Uterus (tissue), 4 donors: ENCODE measurements around the gene DHRS1. TPM values are rescaled to one million over a fixed set of nuclear protein-coding genes. Genes with fewer than 3 reads are reported as not detected.

Source experiments
- DNase-seq, 2 donors: peaks; one replicate each; pipeline ENCODE4 v3.0.0-alpha.2; 2019 to 2020
- H3K27ac ChIP-seq, 2 donors: fragments of 200-600 bp; sonication (generic); 1 replicate in 1 of 2; 2 replicates in 1 of 2; pipeline ENCODE4 v1.5.1; 2016 to 2018
- H3K27me3 ChIP-seq, 2 donors: fragments of 200-600 bp; sonication (generic); one replicate each; pipeline ENCODE4 v1.5.1; 2018 to 2019; ENCODE audit warnings: control low read depth in 1 of 2
- H3K36me3 ChIP-seq, 2 donors: fragments of 200-600 bp; sonication (generic); one replicate each; pipeline ENCODE4 v1.5.1; 2019; ENCODE audit warnings: control low read depth in 1 of 2
- H3K4me1 ChIP-seq, 2 donors: fragments of 200-600 bp; sonication (generic); one replicate each; pipeline ENCODE4 v1.5.1; 2018 to 2019; ENCODE audit warnings: control low read depth in 1 of 2
- H3K4me3 ChIP-seq, 2 donors: fragments of 200-600 bp; sonication (generic); 1 replicate in 1 of 2; 2 replicates in 1 of 2; pipeline ENCODE4 v1.5.1; 2018 to 2019; ENCODE audit warnings: mild to moderate bottlenecking in 1 of 2
- H3K9me3 ChIP-seq, 2 donors: fragments of 200-600 bp; sonication (generic); one replicate each; pipeline ENCODE4 v1.5.1; 2019; ENCODE audit warnings: control low read depth in 1 of 2
- CTCF ChIP-seq, 4 experiments: fragments of 200-600 bp in 2 of 4; fragments of 450-650 bp in 2 of 4; sonication (generic) in 2 of 4; IDR thresholded peaks; one replicate each; pipeline ENCODE4 v1.5.1; 2016 to 2019; ENCODE audit warnings: antibody characterized with exemption in 4 of 4, mild to moderate bottlenecking in 2 of 4, moderate library complexity in 1 of 4
- POLR2A ChIP-seq, 2 donors: fragments of 450-650 bp; IDR thresholded peaks; one replicate each; pipeline ENCODE4 v1.6.1; 2016; ENCODE audit warnings: antibody characterized with exemption in 2 of 2, mild to moderate bottlenecking in 1 of 2, moderate library complexity in 1 of 2
- intact Hi-C: fragments of 100-400 bp; cut with DNase I; formaldehyde crosslinking; loops from one replicate; pipeline ENCODE4 v1.15.1; 2023; ENCODE audit warnings: low total_unique reads
- total RNA-seq, 4 donors: library from RNA; depleted of rRNA in 3 of 4; stranded (reverse); fragments of >200 nt in 3 of 4; gene quantifications; one replicate each; pipeline versions ENCODE4 v1.1.0 to v1.2.4, GENCODE V29; 2014 to 2023
- donor health status: DM: yes; HTN: yes; CAD: no.

DHRS1 gene
- total RNA-seq, 4 donors from 2014 or later = 17.0 to 52.4 (median 37.7) TPM

- H3K27ac ChIP-seq = no peak overlapping the region
- TF ChIP-seq POLR2A (IDR thresholded peaks at IDR 0.05) (no peak), CTCF (IDR thresholded peaks at IDR 0.05) (no peak)
- H3K4me3 ChIP-seq = no peak overlapping the region
- intact Hi-C loops = no loop called here
- DNase-seq = no peak
- no peaks in the 10 kb centered on the region for H3K9me3 ChIP-seq
- no peaks in the 10 kb centered on the region for H3K4me1 ChIP-seq
- no peaks in the 10 kb centered on the region for H3K27me3 ChIP-seq
- no peaks in the 10 kb centered on the region for H3K36me3 ChIP-seq
These were observed 35.3 kb downstream of the DHRS1 start for GRCh38 chr14:24264298-24264697.

- H3K36me3 ChIP-seq = no peaks in the 10 kb centered on the region
- H3K4me3 ChIP-seq = no peak overlapping the region
- H3K27me3 ChIP-seq = no peaks in the 10 kb centered on the region
- H3K9me3 ChIP-seq = no peaks in the 10 kb centered on the region
- no peak overlapping the region for H3K27ac ChIP-seq
- no peak for DNase-seq
- intact Hi-C loops = no loop called here
- TF ChIP-seq CTCF (IDR thresholded peaks at IDR 0.05) (no peak), POLR2A (IDR thresholded peaks at IDR 0.05) (no peak)
- H3K4me1 ChIP-seq = no peaks in the 10 kb centered on the region
These were observed 35.7 kb downstream of the DHRS1 start for GRCh38 chr14:24263848-24264247.

- intact Hi-C loops = no loop called here
- no peaks in the 10 kb centered on the region for H3K36me3 ChIP-seq
- no peaks in the 10 kb centered on the region for H3K9me3 ChIP-seq
- H3K27me3 ChIP-seq = no peaks in the 10 kb centered on the region
- H3K27ac ChIP-seq = no peak within 1 kb of the TSS
- no peak within 1 kb of the TSS for H3K4me3 ChIP-seq
- H3K4me1 ChIP-seq = no peaks in the 10 kb centered on the region
- no peak for DNase-seq
- no peak for TF ChIP-seq CTCF (IDR thresholded peaks at IDR 0.05)
- TF ChIP-seq POLR2A (IDR thresholded peaks at IDR 0.05) = no peak
These were observed 36.5 kb downstream of the DHRS1 start, which contains the start of gene TGM1 for GRCh38 chr14:24262821-24263733. TSS of gene TGM1 (minus strand) at chr14:24263177. CDS start at chr14:24262352, 825 bp downstream.

GRCh38 chr14:24261969-24262327 lies 37.6 kb downstream of the DHRS1 start:
- Histone ChIP-seq H3K36me3 (no peaks in the 10 kb centered on the region), H3K4me1 (no peaks in the 10 kb centered on the region), H3K27ac (no peak overlapping the region), H3K4me3 (no peak overlapping the region), H3K27me3 (no peaks in the 10 kb centered on the region), H3K9me3 (no peaks in the 10 kb centered on the region)
- intact Hi-C loops = no loop called here
- TF ChIP-seq CTCF (IDR thresholded peaks at IDR 0.05) (no peak), POLR2A (IDR thresholded peaks at IDR 0.05) (no peak)
- no peak for DNase-seq

- H3K4me1 ChIP-seq = no peaks in the 10 kb centered on the region
- H3K4me3 ChIP-seq = no peak overlapping the region
- intact Hi-C loops = no loop called here
- H3K9me3 ChIP-seq = no peaks in the 10 kb centered on the region
- H3K36me3 ChIP-seq = no peaks in the 10 kb centered on the region
- H3K27me3 ChIP-seq = no peaks in the 10 kb centered on the region
- TF ChIP-seq POLR2A (IDR thresholded peaks at IDR 0.05) = no peak
- no peak for TF ChIP-seq CTCF (IDR thresholded peaks at IDR 0.05)
- no peak overlapping the region for H3K27ac ChIP-seq
- DNase-seq = no peak
These were observed 38.2 kb downstream of the DHRS1 start for GRCh38 chr14:24261256-24261968.
